ENCODE results near the gene EZR. TPM values are rescaled to one million over a fixed set of nuclear protein-coding genes. Genes with fewer than 3 reads are reported as not detected.
A peak's percentile ranks its signal among the peaks of the same experiment; 100 is the strongest.

Gene EZR
- total RNA-seq, 1 experiment from 2014 or later: 1,402 TPM

GRCh38 chr6:158787395-158787794, 31.8 kb downstream of the EZR start:
- Histone ChIP-seq H3K9ac (ENCODE audit: low read length) (no peak overlapping the region), H3K4me2 (ENCODE audit: low read length) (peak overlapping the region; percentile 17; the same call in 1 of the 2 replicates), H3K9me3 (ENCODE audit: control insufficient read depth in 1 of 2, insufficient read depth in 1 of 2, low read depth in 1 of 2, low read length in 2 of 2) (no peaks in the 10 kb centered on the region), H3K9me2 (ENCODE audit: insufficient read depth) (no peaks in the 10 kb centered on the region), H3K27me3 (ENCODE audit: insufficient read depth, low read length) (no peaks in the 10 kb centered on the region), H2AFZ (ENCODE audit: low read depth, low read length, poor library complexity, severe bottlenecking) (no peak overlapping the region), H4K20me1 (ENCODE audit: insufficient read depth) (peaks cover 79% of the 10 kb centered on the region; the same call in 1 of the 2 replicates), H3K36me3 (ENCODE audit: control insufficient read depth in 1 of 2, insufficient read depth in 2 of 2, low read length in 2 of 2) (peaks cover 58 to 97% of the 10 kb centered on the region in 2 experiments), H3K4me1 (ENCODE audit: control insufficient read depth in 1 of 2, insufficient read depth in 2 of 2, low read length in 2 of 2) (peaks cover 49 to 100% of the 10 kb centered on the region in 2 experiments), H3K79me2 (ENCODE audit: insufficient read depth, low read length) (peaks cover 100% of the 10 kb centered on the region), H3K27ac (ENCODE audit: low read depth, low read length) (peak overlapping the region; percentile 36), H3K4me3 (replicated peaks in 1 of 2; ENCODE audit: low read depth in 1 of 2, low read length in 2 of 2) (no peak overlapping the region)
- TF ChIP-seq CEBPB (IDR thresholded peaks at IDR 0.05; ENCODE audit: low read depth): no peak
- no peak for TF ChIP-seq POLR2AphosphoS5 (IDR thresholded peaks at IDR 0.05; ENCODE audit: low read depth, low read length)
- no peak for TF ChIP-seq ZBTB33 (IDR thresholded peaks at IDR 0.05; ENCODE audit: extremely low read depth, insufficient replicate concordance, low read length)
- TF ChIP-seq ZFX (IDR thresholded peaks at IDR 0.05): no peak
- TF ChIP-seq FOSL1 (IDR thresholded peaks at IDR 0.05; ENCODE audit: low read depth): no peak
- TF ChIP-seq TCF7L2 (IDR thresholded peaks at IDR 0.05; ENCODE audit: borderline replicate concordance, extremely low read depth, insufficient read depth, insufficient read length): no peak
- no peak for TF ChIP-seq CTCF (IDR thresholded peaks at IDR 0.05 in 2 of 3, conservative IDR thresholded peaks at IDR 0.05 in 1 of 3; ENCODE audit: borderline replicate concordance in 1 of 3, insufficient read depth in 1 of 3, low read depth in 2 of 3, low read length in 2 of 3)
- TF ChIP-seq EZH2phosphoT487 (IDR thresholded peaks at IDR 0.05; ENCODE audit: borderline replicate concordance): no peak
- TF ChIP-seq POLR2A (IDR thresholded peaks at IDR 0.05; ENCODE audit: borderline replicate concordance, extremely low read depth, insufficient read depth, insufficient read length): no peak
- no peak for TF ChIP-seq REST (IDR thresholded peaks at IDR 0.05; ENCODE audit: low read depth)
- TF ChIP-seq YY1 (IDR thresholded peaks at IDR 0.05; ENCODE audit: extremely low read depth, insufficient replicate concordance, low read depth, low read length): no peak
- ChIA-PET POLR2A (no interaction called here), RAD21 (ENCODE audit: low non-redundant PET in 1 of 2, low total read pairs in 2 of 2, uncharacterized antibody in 2 of 2, unreplicated experiment in 2 of 2) (no interaction called here), CTCF (no interaction called here)
- intact Hi-C loops (cut with micrococcal nuclease): no loop called here
- no peak for DNase-seq (ENCODE audit: low read depth, low spot score)
- no TSS peak for BruUV-seq (replicated peaks)
- no peak for ATAC-seq

All from HCT116 (cell line).